ENCODE measurements around the gene GPA33.
A peak's percentile ranks its signal among the peaks of the same experiment; 100 is the strongest.
"Not testable (repeated sequence)": the region's sequence is repeated elsewhere in the genome, so short reads cannot be mapped to it uniquely, and the experiment has no call there.

Gene GPA33

GRCh38 chr1:167051907-167052306 is 38.3 kb downstream of the GPA33 start:
- TF ChIP-seq CTCF (IDR thresholded peaks at IDR 0.05; ENCODE audit: control extremely low read depth, extremely low read depth, low read depth, missing control alignments): no peak
- DNase-seq (ENCODE audit: extremely low spot score): no peak
- CTCF ChIA-PET: interaction anchor here (0.7 to 18.6 kb wide), 4 partner anchors 9 to 140 kb away, joined by 3 to 659 read pairs (median 30); no protein-coding TSS in a partner anchor
- POLR2A ChIA-PET: no interaction called here

GRCh38 chr1:167043752-167044488 is 46.3 kb downstream of the GPA33 start:
- peak; percentile 72 for DNase-seq (ENCODE audit: extremely low spot score)
- POLR2A ChIA-PET: no interaction called here
- CTCF ChIA-PET: interaction anchor here (0.9 to 2.7 kb wide), 5 partner anchors 14 to 161 kb away, joined by 3 to 23 read pairs (median 4); no protein-coding TSS in a partner anchor
- no peak for TF ChIP-seq CTCF (IDR thresholded peaks at IDR 0.05; ENCODE audit: control extremely low read depth, extremely low read depth, low read depth, missing control alignments)

- POLR2A ChIA-PET: no interaction called here
- no peak for DNase-seq (ENCODE audit: extremely low spot score)
- no peak for TF ChIP-seq CTCF (IDR thresholded peaks at IDR 0.05; ENCODE audit: control extremely low read depth, extremely low read depth, low read depth, missing control alignments)
Measured at GRCh38 chr1:167033646-167034045, 56.5 kb downstream of the GPA33 start.

GRCh38 chr1:167029553-167029952 is 60.6 kb downstream of the GPA33 start:
- DNase-seq (ENCODE audit: extremely low spot score); POLR2A ChIA-PET: not testable (repeated sequence)
- CTCF ChIA-PET: interaction anchor here (1.2 kb wide), 1 partner anchor 30 kb away, joined by 5 read pairs; no protein-coding TSS in a partner anchor

More at GRCh38 chr1:167033646-167034045, 56.5 kb downstream of the GPA33 start:
- CTCF ChIA-PET: interaction anchor here (0.7 to 1.0 kb wide), 2 partner anchors 26 to 124 kb away, joined by 3 read pairs; no protein-coding TSS in a partner anchor

- no peak for TF ChIP-seq CTCF (IDR thresholded peaks at IDR 0.05; ENCODE audit: control extremely low read depth, extremely low read depth, low read depth, missing control alignments)
- DNase-seq (ENCODE audit: extremely low spot score): no peak
- ChIA-PET CTCF (interaction anchor here (1.0 to 1.1 kb wide), 2 partner anchors 29 to 37 kb away, joined by 3 read pairs; no protein-coding TSS in a partner anchor), POLR2A (no interaction called here)
Measured at GRCh38 chr1:167022384-167022783, 67.8 kb downstream of the GPA33 start.

- no peak for TF ChIP-seq CTCF (IDR thresholded peaks at IDR 0.05; ENCODE audit: control extremely low read depth, extremely low read depth, low read depth, missing control alignments)
- no peak for DNase-seq (ENCODE audit: extremely low spot score)
- CTCF ChIA-PET: no interaction called here
- POLR2A ChIA-PET: no interaction called here
Measured at GRCh38 chr1:167016100-167016750, 74.0 kb downstream of the GPA33 start.

Data from GM10248 (cell line).